Muscle of arm (tissue), 12 donors: Measurements from ENCODE around the gene PTPRT. TPM values are rescaled to one million over a fixed set of nuclear protein-coding genes. Genes with fewer than 3 reads are reported as not detected.

Source experiments
- DNase-seq: peaks from one replicate; pipeline ENCODE4 v3.0.0-alpha.2; 2013
- polyA plus RNA-seq, 12 donors: library from polyadenylated mRNA; unstranded; fragments of 120-200 nt; gene quantifications; one replicate each; pipeline ENCODE4 v1.2.1, GENCODE V29; 2013; ENCODE audit not compliant: insufficient read length in 12 of 12

PTPRT gene
- polyA plus RNA-seq, 12 donors: 0.24 to 1.2 (median 0.50) TPM; not detected in 2

- no peak for DNase-seq
Observed at GRCh38 chr20:43022568-43022967, 167.1 kb downstream of the PTPRT start.

- DNase-seq: no peak
Observed at GRCh38 chr20:43022081-43022480, 167.6 kb downstream of the PTPRT start.

GRCh38 chr20:43017241-43018030, 172.3 kb downstream of the PTPRT start:
- no peak for DNase-seq

GRCh38 chr20:43016257-43016656, 173.4 kb downstream of the PTPRT start:
- no peak for DNase-seq

GRCh38 chr20:43015566-43015965, 174.1 kb downstream of the PTPRT start:
- DNase-seq: no peak

GRCh38 chr20:43014206-43014605, 175.5 kb downstream of the PTPRT start:
- no peak for DNase-seq

- no peak for DNase-seq
Observed at GRCh38 chr20:43011491-43011890, 178.2 kb downstream of the PTPRT start.

GRCh38 chr20:43009532-43009931, 180.2 kb downstream of the PTPRT start:
- no peak for DNase-seq

- DNase-seq: no peak
Observed at GRCh38 chr20:43007525-43007924, 182.2 kb downstream of the PTPRT start.

GRCh38 chr20:43006651-43007375, 182.9 kb downstream of the PTPRT start:
- no peak for DNase-seq

GRCh38 chr20:43003318-43003944, 186.3 kb downstream of the PTPRT start:
- no peak for DNase-seq

- DNase-seq: no peak
Observed at GRCh38 chr20:42996141-42996540, 193.6 kb downstream of the PTPRT start.

- no peak for DNase-seq
Observed at GRCh38 chr20:42988319-42988718, 201.4 kb downstream of the PTPRT start.

- DNase-seq: no peak
Observed at GRCh38 chr20:42987376-42988114, 202.2 kb downstream of the PTPRT start.

GRCh38 chr20:42986143-42986773, 203.4 kb downstream of the PTPRT start:
- DNase-seq: no peak

- no peak for DNase-seq
Observed at GRCh38 chr20:42985628-42986027, 204.1 kb downstream of the PTPRT start.

- DNase-seq: no peak
Observed at GRCh38 chr20:42982218-42982617, 207.5 kb downstream of the PTPRT start.

- no peak for DNase-seq
Observed at GRCh38 chr20:42981253-42981652, 208.5 kb downstream of the PTPRT start.

GRCh38 chr20:42979720-42980119, 210.0 kb downstream of the PTPRT start:
- DNase-seq: no peak

- DNase-seq: no peak
Observed at GRCh38 chr20:42978184-42978974, 211.3 kb downstream of the PTPRT start.

GRCh38 chr20:42975974-42976373, 213.7 kb downstream of the PTPRT start:
- DNase-seq: no peak
